Measurements from ENCODE around the gene UHRF1. TPM values are rescaled to one million over a fixed set of nuclear protein-coding genes. Genes with fewer than 3 reads are reported as not detected.

UHRF1 gene
- total RNA-seq, 1 donor from 2014 or later: 4.5 TPM

GRCh38 chr19:4988770-4989251, 79.5 kb downstream of the UHRF1 start:
- DNase-seq (ENCODE audit: low spot score): no peak

- no peak for DNase-seq (ENCODE audit: low spot score)
Measured at GRCh38 chr19:4990306-4990705, 81.0 kb downstream of the UHRF1 start.

GRCh38 chr19:4991538-4991937, 82.2 kb downstream of the UHRF1 start:
- no peak for DNase-seq (ENCODE audit: low spot score)

- DNase-seq (ENCODE audit: low spot score): no peak
Measured at GRCh38 chr19:4991996-4992698, 82.8 kb downstream of the UHRF1 start.

GRCh38 chr19:4993683-4994082, 84.4 kb downstream of the UHRF1 start:
- no peak for DNase-seq (ENCODE audit: low spot score)

GRCh38 chr19:4996701-4997100, 87.4 kb downstream of the UHRF1 start:
- no peak for DNase-seq (ENCODE audit: low spot score)

- no peak for DNase-seq (ENCODE audit: low spot score)
Measured at GRCh38 chr19:4997297-4997696, 88.0 kb downstream of the UHRF1 start.

GRCh38 chr19:5000120-5000611, 90.9 kb downstream of the UHRF1 start:
- no peak for DNase-seq (ENCODE audit: low spot score)

- no peak for DNase-seq (ENCODE audit: low spot score)
Measured at GRCh38 chr19:5001615-5002014, 92.3 kb downstream of the UHRF1 start.

GRCh38 chr19:5002143-5002542, 92.8 kb downstream of the UHRF1 start:
- DNase-seq (ENCODE audit: low spot score): no peak

- DNase-seq (ENCODE audit: low spot score): no peak
Measured at GRCh38 chr19:5003781-5004180, 94.5 kb downstream of the UHRF1 start.

- no peak for DNase-seq (ENCODE audit: low spot score)
Measured at GRCh38 chr19:5005096-5005495, 95.8 kb downstream of the UHRF1 start.

GRCh38 chr19:5006201-5006600, 96.9 kb downstream of the UHRF1 start:
- no peak for DNase-seq (ENCODE audit: low spot score)

GRCh38 chr19:5006821-5007220, 97.5 kb downstream of the UHRF1 start:
- DNase-seq (ENCODE audit: low spot score): no peak

Other genes starting within 250 kb of the UHRF1 start
- gene MYDGF, start 239.2 kb upstream of the UHRF1 start, total RNA-seq: 77.4 TPM
- 62.8 TPM for gene DPP9, start 185.7 kb upstream of the UHRF1 start, total RNA-seq
- gene FEM1A, start 117.8 kb upstream of the UHRF1 start, total RNA-seq: 10.0 TPM
- gene TICAM1, start 77.8 kb upstream of the UHRF1 start, total RNA-seq: 26.8 TPM
- gene PLIN3, start 41.8 kb upstream of the UHRF1 start, total RNA-seq: 60.2 TPM
- 0.52 TPM for gene ARRDC5, start 6.6 kb upstream of the UHRF1 start, total RNA-seq
- gene KDM4B, start 59.6 kb downstream of the UHRF1 start, total RNA-seq: 49.3 TPM